HL-60/S4 (cell line): ENCODE measurements around the gene ZDHHC11.
"Not testable (repeated sequence)": the region's sequence is repeated elsewhere in the genome, so short reads cannot be mapped to it uniquely, and the experiment has no call there.

Source experiments
- in situ Hi-C: fragments of 300-500 bp; cut with MboI; formaldehyde crosslinking; loops from 2 replicates; pipeline ENCODE4 v1.14.3; 2022; ENCODE audit warnings: low sequenced_read_pairs

ZDHHC11 gene

GRCh38 chr5:880816-881550 is 30.2 kb upstream of the ZDHHC11 start:
- in situ Hi-C loops: no loop called here

DNA sequence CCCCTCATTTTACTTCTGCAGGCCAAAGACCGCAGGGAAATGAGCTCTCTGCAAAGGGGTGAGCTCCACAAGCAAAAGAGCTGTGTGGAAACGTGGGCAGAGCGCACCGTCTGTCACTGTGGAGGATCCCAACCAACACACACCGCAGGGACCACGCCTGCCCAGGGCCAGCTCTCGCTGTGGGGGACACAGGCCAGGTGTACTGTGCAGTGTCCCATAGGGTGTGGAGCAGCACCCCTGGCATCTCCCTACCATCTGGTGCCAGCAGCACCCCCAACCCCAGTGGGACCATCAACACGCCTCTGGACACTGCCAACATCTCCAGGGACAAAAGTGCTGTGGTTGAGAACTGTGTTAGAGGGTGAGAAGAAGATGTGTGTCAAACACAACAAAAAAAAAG is 27.9 kb upstream of the ZDHHC11 start:
- in situ Hi-C loops: not testable (repeated sequence)

DNA sequence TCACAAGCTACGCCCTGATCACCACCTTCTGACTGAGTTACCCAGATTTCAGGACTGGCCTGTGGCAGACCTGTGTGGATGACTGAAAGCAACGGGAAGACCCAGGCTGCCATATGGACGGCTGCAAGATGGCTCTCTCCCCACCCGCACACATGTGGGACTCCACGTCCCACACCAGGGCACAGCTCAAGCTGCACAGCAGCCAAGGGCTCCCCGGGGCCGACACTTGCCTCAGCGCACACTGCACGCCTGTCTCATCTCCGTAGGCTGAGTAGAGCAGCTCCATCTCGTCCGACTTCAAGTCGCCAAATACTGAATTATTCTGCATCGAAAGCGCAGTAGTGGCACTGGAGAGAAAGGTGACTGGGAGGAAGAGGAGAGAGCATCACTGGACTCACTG is 27.3 kb upstream of the ZDHHC11 start:
- in situ Hi-C loops: no loop called here

DNA sequence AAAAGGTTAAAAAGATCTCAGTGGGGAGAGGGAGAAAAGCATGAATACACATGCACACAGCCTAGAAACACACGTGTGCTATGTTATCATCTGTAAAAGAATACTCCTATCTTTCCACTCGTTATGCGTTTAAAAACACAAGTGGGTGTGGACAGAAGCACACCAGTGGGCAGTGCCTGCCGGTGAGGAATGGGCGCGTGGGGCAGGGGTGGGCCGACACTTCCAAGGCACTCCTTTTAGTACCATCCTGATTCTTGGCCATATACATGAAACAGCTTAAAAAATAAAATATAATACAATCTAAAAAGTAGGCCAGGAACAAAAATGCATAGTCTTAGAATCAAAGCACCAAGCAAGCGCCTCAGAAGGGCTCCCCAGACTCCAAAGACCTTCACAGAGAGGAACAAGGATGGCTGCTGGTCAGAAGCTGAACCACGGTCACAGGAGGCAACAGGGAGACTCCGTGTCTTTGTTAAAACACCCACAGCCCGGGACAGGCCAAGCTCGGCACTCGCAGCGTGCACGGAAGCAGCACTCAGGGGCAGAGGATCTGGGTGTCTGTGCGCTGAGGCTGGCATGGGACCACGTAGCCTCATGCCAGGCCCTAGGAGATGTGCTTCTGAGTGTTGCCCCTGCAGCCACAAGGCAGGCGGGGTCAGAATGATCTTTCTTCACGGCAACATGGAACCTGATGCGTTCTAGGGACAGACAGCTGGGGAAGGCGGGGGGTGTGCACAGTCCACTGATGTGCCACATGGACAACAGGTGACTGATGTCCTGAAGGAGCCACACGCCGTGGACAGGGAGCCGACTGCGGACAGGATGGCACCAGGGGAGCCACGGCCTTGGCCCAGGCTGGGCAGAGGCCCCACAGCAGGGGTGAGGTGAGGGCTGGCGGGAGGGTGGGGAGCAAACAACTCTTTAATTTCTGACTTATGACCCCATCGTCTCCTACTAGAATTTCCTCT is 25.9 kb upstream of the ZDHHC11 start:
- in situ Hi-C loops: no loop called here

- in situ Hi-C loops: no loop called here
Measured at GRCh38 chr5:875931-876330, 25.1 kb upstream of the ZDHHC11 start.

DNA sequence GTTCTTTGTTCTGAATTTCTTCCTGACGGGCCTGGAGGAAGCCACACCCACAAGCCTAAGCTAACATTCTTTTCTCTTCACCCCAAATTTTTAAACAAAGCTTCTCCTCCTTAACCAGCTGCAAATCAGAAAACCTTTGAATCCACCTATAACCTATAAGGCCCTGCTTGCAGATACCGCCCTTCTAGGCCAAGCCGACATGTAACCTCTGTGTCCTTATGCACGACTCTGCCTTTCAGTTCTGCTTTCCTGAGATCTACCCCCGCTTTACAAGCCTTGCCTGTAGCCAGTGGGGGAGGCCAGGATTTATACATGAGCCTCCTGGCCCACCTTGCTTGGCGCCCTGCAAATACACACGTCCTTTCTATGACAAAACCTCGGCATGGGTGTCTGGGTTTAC is 22.5 kb upstream of the ZDHHC11 start:
- in situ Hi-C loops: no loop called here

DNA sequence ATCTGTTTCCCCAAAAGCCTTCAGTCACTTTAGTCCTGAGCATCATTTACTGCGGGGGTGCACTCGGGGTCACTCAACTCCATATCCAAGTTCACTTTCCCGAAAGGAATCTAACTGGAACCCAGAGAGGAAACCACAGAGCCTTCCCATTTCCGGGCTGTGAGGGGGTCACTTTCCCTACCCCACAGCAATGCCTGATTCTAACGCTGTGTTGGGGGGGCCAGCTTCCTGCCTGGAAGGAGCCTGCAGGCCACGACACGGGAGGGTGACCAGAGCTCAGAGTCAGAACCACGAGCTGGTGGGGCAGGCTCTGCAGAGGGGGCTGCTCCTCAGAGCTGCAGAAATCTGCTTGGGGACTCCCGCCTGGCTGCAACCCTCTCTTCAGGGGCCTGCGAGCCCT is 21.5 kb upstream of the ZDHHC11 start:
- in situ Hi-C loops: no loop called here

- in situ Hi-C loops: no loop called here
Measured at GRCh38 chr5:871596-872298, 21.0 kb upstream of the ZDHHC11 start.

- in situ Hi-C loops: no loop called here
Measured at GRCh38 chr5:870956-871355, 20.2 kb upstream of the ZDHHC11 start.

DNA sequence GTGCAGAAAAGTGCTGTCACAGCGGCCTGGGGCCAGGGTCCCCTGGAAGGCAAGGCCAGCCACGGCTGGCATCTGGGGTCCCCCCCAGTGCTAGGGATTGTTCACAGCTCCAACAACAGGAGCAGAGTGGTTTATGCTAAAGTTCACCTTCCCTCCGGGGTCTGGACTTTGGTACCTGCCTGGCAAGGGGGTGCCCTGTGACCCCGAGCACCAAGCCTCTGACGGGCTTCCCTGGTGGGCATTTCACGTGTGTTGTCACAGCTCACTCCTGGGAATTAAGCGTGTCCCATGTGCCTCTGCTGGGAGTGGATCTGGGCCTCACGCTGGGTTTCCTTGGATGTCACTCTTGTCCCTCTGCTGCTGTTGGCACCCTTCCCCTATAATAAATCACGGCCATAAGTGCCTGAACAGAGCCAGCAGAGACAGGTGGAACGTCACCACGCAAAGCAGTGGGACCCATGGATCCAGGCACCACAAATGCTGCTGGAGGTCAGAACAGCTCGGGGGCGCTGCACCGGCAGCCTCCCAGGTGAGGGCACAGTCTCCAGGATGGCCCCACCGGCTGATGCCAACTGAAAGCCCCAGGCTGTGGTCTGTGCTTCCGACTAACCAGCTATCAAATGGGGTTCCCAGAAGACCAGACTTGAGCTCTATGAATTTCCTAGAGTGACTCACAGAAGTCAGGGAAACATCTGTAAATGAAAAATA is 17.8 kb upstream of the ZDHHC11 start:
- in situ Hi-C loops: no loop called here

GRCh38 chr5:867300-867870 is 16.6 kb upstream of the ZDHHC11 start:
- in situ Hi-C loops: no loop called here

- in situ Hi-C loops: no loop called here
Measured at GRCh38 chr5:865771-866170, 15.0 kb upstream of the ZDHHC11 start.

- in situ Hi-C loops: no loop called here
Measured at GRCh38 chr5:865168-865521, 14.4 kb upstream of the ZDHHC11 start.

- in situ Hi-C loops: no loop called here
Measured at GRCh38 chr5:864492-865167, 13.8 kb upstream of the ZDHHC11 start.

DNA sequence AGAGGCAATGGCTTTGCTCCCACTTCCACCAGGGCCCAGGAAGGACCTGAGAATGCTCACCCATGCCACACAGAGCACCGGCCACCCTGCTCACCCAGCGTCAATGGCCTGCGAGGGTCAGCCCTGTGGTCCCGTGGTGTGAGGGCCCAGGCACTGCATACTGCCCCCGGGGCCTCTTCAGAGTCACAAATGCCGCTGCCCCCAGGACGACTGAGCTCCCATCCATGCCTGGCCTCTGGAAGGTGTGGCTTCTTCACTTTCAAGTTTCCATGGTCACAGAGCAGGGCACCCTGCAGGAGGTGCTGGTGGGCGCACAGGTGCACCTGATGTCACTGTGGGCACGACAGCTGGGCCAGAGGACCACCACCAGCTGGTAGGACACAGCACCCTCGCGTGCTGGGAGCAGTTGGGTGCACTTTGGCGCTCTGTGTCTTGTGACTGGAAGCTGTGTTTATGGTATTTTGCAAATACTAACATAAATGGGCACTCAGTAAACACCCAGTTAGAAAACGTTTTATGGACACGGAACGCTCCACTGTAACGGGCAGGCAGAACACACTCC is 12.5 kb upstream of the ZDHHC11 start:
- in situ Hi-C loops: no loop called here

DNA sequence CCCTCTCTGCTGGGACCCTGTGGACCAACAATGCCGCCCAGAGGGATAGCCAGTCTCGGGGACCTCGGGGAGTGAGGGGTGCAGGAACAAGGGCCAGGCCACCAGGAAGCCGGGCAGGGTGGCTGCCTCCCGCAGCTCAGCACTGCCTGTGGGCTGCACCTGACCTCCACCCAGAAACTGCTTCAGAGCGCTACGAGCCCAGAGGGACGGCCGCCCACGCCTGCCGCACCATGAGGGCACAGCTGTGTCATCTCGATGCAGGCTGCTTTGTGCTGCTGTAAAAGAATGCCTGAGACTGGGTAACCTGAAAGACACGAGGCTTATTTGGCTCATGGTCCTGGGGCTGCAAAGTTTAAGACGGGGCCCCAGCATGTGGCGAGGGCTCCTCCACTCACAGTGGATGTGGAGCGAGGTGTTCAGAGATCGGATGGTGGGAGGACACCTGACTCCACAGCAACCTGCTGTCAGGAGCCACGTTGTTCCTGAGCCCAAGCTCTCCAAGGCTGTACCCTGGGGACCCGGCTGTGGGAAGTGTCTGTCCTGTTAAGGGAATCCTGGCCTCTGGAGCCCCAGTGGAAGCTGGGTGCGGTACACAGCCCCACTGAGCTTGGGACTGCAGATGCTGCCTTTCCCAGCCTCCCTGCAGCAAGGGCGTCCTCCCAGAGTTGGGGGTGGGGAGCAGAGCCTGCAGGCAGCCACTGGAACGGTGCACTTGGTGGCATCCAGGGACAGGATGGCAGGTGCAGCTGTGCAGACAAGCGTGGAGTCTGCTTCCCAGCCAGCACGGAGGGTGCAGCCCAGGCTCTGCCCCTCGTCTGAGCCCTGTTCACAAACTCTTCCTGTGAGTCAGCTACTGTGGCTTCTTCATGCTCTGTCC is 11.8 kb upstream of the ZDHHC11 start:
- in situ Hi-C loops: no loop called here

DNA sequence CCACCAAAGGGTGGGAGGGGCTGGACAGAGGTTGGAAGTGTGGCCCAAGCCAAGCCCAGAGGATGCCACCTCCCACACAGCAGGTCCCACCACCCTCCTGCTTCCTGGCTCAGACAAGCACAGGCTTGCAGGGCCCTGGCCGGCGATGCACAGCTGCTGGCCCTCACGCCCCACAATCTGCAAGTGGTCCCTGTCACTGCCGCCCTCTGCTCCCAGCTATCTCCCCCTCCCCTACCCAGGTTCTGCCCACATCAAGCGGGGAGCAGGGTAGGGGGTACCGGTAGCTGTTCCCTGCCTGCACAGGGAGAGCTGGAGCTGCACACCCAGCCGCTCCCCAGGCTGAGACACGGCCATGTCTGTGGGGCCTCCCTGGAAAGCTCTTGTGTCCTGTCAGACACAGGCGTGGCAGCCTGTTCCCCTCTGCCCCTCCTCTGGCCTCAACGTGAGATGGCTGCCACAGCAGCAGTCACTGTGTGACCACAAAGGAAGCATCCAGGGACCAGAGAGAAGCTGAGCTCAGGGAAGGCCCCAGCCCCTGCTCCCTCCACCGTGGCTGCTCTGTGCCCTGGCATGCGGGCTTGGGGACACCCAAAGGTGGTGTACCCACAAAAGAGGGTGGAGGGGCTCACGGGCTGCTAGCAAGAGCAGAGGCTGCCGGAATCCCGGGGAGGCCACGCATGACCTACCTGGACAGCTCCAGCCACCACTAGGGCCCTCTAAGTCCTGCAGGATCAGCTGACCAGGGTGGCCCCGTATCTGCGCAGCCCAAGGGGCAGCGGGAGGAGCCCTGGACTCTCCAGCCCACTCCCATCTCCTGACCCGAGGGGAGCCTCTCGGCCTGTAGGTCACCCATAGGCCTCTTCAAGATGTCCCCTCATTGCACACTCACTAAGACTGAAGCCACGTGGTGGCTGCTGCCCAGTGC is 10.9 kb upstream of the ZDHHC11 start:
- in situ Hi-C loops: no loop called here
